Right lung (tissue), 5 donors: ENCODE results near the gene TPSD1. TPM values are rescaled to one million over a fixed set of nuclear protein-coding genes. Genes with fewer than 3 reads are reported as not detected.
"Not testable (repeated sequence)": the region's sequence is repeated elsewhere in the genome, so short reads cannot be mapped to it uniquely, and the experiment has no call there.

Experiments used
- DNase-seq, 2 donors: peaks; one replicate each; pipeline ENCODE4 v3.0.0-alpha.2; 2013
- polyA plus RNA-seq, 5 donors: library from polyadenylated mRNA; unstranded; fragments of 120-200 nt; gene quantifications; one replicate each; pipeline versions ENCODE4 v1.2.1 to v1.2.3, GENCODE V29; 2013; ENCODE audit warnings: inconsistent platforms in 1 of 5, low replicate concordance in 1 of 5; ENCODE audit not compliant: insufficient read length in 5 of 5, insufficient read depth in 1 of 5

Gene TPSD1
- polyA plus RNA-seq, 5 donors, result 0.15 TPM; not detected in 4

GRCh38 chr16:1241081-1241480 is 14.8 kb upstream of the TPSD1 start:
- DNase-seq, result not testable (repeated sequence)

- DNase-seq, result not testable (repeated sequence)
Observed at GRCh38 chr16:1243363-1243762, 12.5 kb upstream of the TPSD1 start.

- not testable (repeated sequence) for DNase-seq
Observed at GRCh38 chr16:1243907-1244850, 11.7 kb upstream of the TPSD1 start.

- no peak for DNase-seq
Observed at GRCh38 chr16:1244881-1245280, 11.0 kb upstream of the TPSD1 start.

GRCh38 chr16:1245452-1246020 is 10.3 kb upstream of the TPSD1 start:
- DNase-seq, result no peak

- DNase-seq, result not testable (repeated sequence)
Observed at GRCh38 chr16:1247903-1248537, 7.8 kb upstream of the TPSD1 start.

- not testable (repeated sequence) for DNase-seq
Observed at GRCh38 chr16:1249031-1249755, 6.7 kb upstream of the TPSD1 start.

GRCh38 chr16:1253701-1254364 is 2.0 kb upstream of the TPSD1 start:
- DNase-seq, result not testable (repeated sequence)

- DNase-seq, result not testable (repeated sequence)
Observed at GRCh38 chr16:1254821-1255220, 1.0 kb upstream of the TPSD1 start.

GRCh38 chr16:1256296-1256873 is 516 bp downstream of the TPSD1 start:
- DNase-seq, result not testable (repeated sequence)

- no peak for DNase-seq
Observed at GRCh38 chr16:1256874-1257322, 1.0 kb downstream of the TPSD1 start.

GRCh38 chr16:1257561-1258224 is 1.8 kb downstream of the TPSD1 start:
- DNase-seq, result no peak

GRCh38 chr16:1258225-1258600 is 2.3 kb downstream of the TPSD1 start:
- no peak for DNase-seq

GRCh38 chr16:1258906-1259759 is 3.3 kb downstream of the TPSD1 start:
- DNase-seq, result no peak

GRCh38 chr16:1259760-1260068 is 3.8 kb downstream of the TPSD1 start:
- DNase-seq, result no peak

- no peak for DNase-seq
Observed at GRCh38 chr16:1260101-1260680, 4.3 kb downstream of the TPSD1 start.

- no peak for DNase-seq
Observed at GRCh38 chr16:1261131-1261892, 5.4 kb downstream of the TPSD1 start.

- no peak for DNase-seq
Observed at GRCh38 chr16:1262210-1262845, 6.5 kb downstream of the TPSD1 start.
